NCI-H2227 (cell line): ENCODE results near the gene DCLRE1A.

Source experiments
- DNase-seq: peaks from one replicate; lab custom pipeline; 2025; ENCODE audit not compliant: unreplicated experiment; lab: John Stamatoyannopoulos, UW

Gene DCLRE1A

GRCh38 chr10:113854013-113854760 lies at the start of gene DCLRE1A, which contains the start of gene NHLRC2:
Gene DCLRE1A (minus strand): TSS chr10:113854082. CDS start chr10:113853182, 900 bp downstream.
Gene NHLRC2 (plus strand): TSS chr10:113854661. CDS start chr10:113854873, 212 bp downstream.
- DNase-seq: peak; percentile 85

GRCh38 chr10:113899952-113900598 lies 46.2 kb upstream of the DCLRE1A start:
- no peak for DNase-seq

GRCh38 chr10:113897693-113898618 lies 44.1 kb upstream of the DCLRE1A start:
- peak; percentile 22 for DNase-seq

- no peak for DNase-seq
Observed at GRCh38 chr10:113895018-113895417, 41.1 kb upstream of the DCLRE1A start.

- no peak for DNase-seq
Observed at GRCh38 chr10:113894581-113894980, 40.7 kb upstream of the DCLRE1A start.

GRCh38 chr10:113893570-113893969 lies 39.7 kb upstream of the DCLRE1A start:
- no peak for DNase-seq

- no peak for DNase-seq
Observed at GRCh38 chr10:113891476-113891875, 37.6 kb upstream of the DCLRE1A start.

GRCh38 chr10:113890769-113891168 lies 36.9 kb upstream of the DCLRE1A start:
- DNase-seq: no peak

GRCh38 chr10:113889911-113890310 lies 36.0 kb upstream of the DCLRE1A start:
- no peak for DNase-seq

GRCh38 chr10:113882240-113882639 lies 28.4 kb upstream of the DCLRE1A start:
- no peak for DNase-seq

GRCh38 chr10:113880236-113880635 lies 26.4 kb upstream of the DCLRE1A start:
- no peak for DNase-seq

- DNase-seq: no peak
Observed at GRCh38 chr10:113879691-113880090, 25.8 kb upstream of the DCLRE1A start.

GRCh38 chr10:113876461-113876860 lies 22.6 kb upstream of the DCLRE1A start:
- no peak for DNase-seq

- DNase-seq: no peak
Observed at GRCh38 chr10:113875212-113875611, 21.3 kb upstream of the DCLRE1A start.

GRCh38 chr10:113872139-113873030 lies 18.5 kb upstream of the DCLRE1A start:
- no peak for DNase-seq

- DNase-seq: no peak
Observed at GRCh38 chr10:113869789-113870188, 15.9 kb upstream of the DCLRE1A start.

- DNase-seq: no peak
Observed at GRCh38 chr10:113867904-113868303, 14.0 kb upstream of the DCLRE1A start.

- DNase-seq: no peak
Observed at GRCh38 chr10:113866551-113867394, 12.9 kb upstream of the DCLRE1A start.

- no peak for DNase-seq
Observed at GRCh38 chr10:113865901-113866300, 12.0 kb upstream of the DCLRE1A start.
